Measurements from ENCODE around the gene PSMC4. TPM values are rescaled to one million over a fixed set of nuclear protein-coding genes. Genes with fewer than 3 reads are reported as not detected.

Gene PSMC4
- total and polyA plus RNA-seq, 2 donors: 71.6 to 79.3 TPM

- H3K27me3 ChIP-seq (ENCODE audit: control insufficient read depth in 2 of 2, insufficient read depth in 1 of 2, low read length in 1 of 2): no peaks in the 10 kb centered on the region
- H3K4me1 ChIP-seq (ENCODE audit: control insufficient read depth in 2 of 2, insufficient read depth in 2 of 2, low read length in 2 of 2): peaks cover 3 to 23% of the 10 kb centered on the region in 2 donors
- DNase-seq (ENCODE audit: low read depth in 6 of 9, low spot score in 9 of 9): no peak
- peak overlapping the region; percentile 92 to 95 for H3K27ac ChIP-seq (ENCODE audit: low read depth in 1 of 2, low read length in 1 of 2)
- no peaks in the 10 kb centered on the region for H3K9me3 ChIP-seq (ENCODE audit: control insufficient read depth in 2 of 2, insufficient read depth in 1 of 2, low read length in 1 of 2)
- peak overlapping the region; percentile 91 to 99 for H3K4me3 ChIP-seq (ENCODE audit: low read length in 2 of 2)
- 78% methylated on average over 13 of the region's 13 CpGs for WGBS
- H3K36me3 ChIP-seq (ENCODE audit: control insufficient read depth in 2 of 2, insufficient read depth in 2 of 2, low read length in 1 of 2): peaks cover 27 to 28% of the 10 kb centered on the region in 2 donors
These were observed 1.1 kb upstream of the PSMC4 start for GRCh38 chr19:39969681-39970424.

GRCh38 chr19:39970425-39970674 is 615 bp upstream of the PSMC4 start:
- WGBS: 7% methylated on average over 11 of the region's 11 CpGs
- H3K36me3 ChIP-seq (ENCODE audit: control insufficient read depth in 2 of 2, insufficient read depth in 2 of 2, low read length in 1 of 2): peaks cover 31 to 33% of the 10 kb centered on the region in 2 donors
- peak overlapping the region; percentile 91 to 99 for H3K4me3 ChIP-seq (ENCODE audit: low read length in 2 of 2)
- peak overlapping the region; percentile 92 to 95 for H3K27ac ChIP-seq (ENCODE audit: low read depth in 1 of 2, low read length in 1 of 2)
- H3K27me3 ChIP-seq (ENCODE audit: control insufficient read depth in 2 of 2, insufficient read depth in 1 of 2, low read length in 1 of 2): no peaks in the 10 kb centered on the region
- no peak for DNase-seq (ENCODE audit: low read depth in 6 of 9, low spot score in 9 of 9)
- peaks cover 3 to 23% of the 10 kb centered on the region in 2 donors for H3K4me1 ChIP-seq (ENCODE audit: control insufficient read depth in 2 of 2, insufficient read depth in 2 of 2, low read length in 2 of 2)
- H3K9me3 ChIP-seq (ENCODE audit: control insufficient read depth in 2 of 2, insufficient read depth in 1 of 2, low read length in 1 of 2): no peaks in the 10 kb centered on the region

GRCh38 chr19:39971380-39972035 is 543 bp downstream of the PSMC4 start:
- H3K4me1 ChIP-seq (ENCODE audit: control insufficient read depth in 2 of 2, insufficient read depth in 2 of 2, low read length in 2 of 2): peaks cover 3 to 23% of the 10 kb centered on the region in 2 donors
- H3K27me3 ChIP-seq (ENCODE audit: control insufficient read depth in 2 of 2, insufficient read depth in 1 of 2, low read length in 1 of 2): no peaks in the 10 kb centered on the region
- DNase-seq (ENCODE audit: low read depth in 6 of 9, low spot score in 9 of 9): peak in 1 of 9 donors; percentile 8
- WGBS: 7% methylated on average over 21 of the region's 21 CpGs
- H3K27ac ChIP-seq (ENCODE audit: low read depth in 1 of 2, low read length in 1 of 2): peak overlapping the region; percentile 72 to 86
- H3K36me3 ChIP-seq (ENCODE audit: control insufficient read depth in 2 of 2, insufficient read depth in 2 of 2, low read length in 1 of 2): peaks cover 33 to 37% of the 10 kb centered on the region in 2 donors
- H3K9me3 ChIP-seq (ENCODE audit: control insufficient read depth in 2 of 2, insufficient read depth in 1 of 2, low read length in 1 of 2): no peaks in the 10 kb centered on the region
- peak overlapping the region; percentile 91 to 99 for H3K4me3 ChIP-seq (ENCODE audit: low read length in 2 of 2)

- H3K4me3 ChIP-seq (ENCODE audit: low read length in 2 of 2): no peak overlapping the region
- DNase-seq (ENCODE audit: low read depth in 6 of 9, low spot score in 9 of 9): no peak
- H3K36me3 ChIP-seq (ENCODE audit: control insufficient read depth in 2 of 2, insufficient read depth in 2 of 2, low read length in 1 of 2): peaks cover 54 to 56% of the 10 kb centered on the region in 2 donors
- 95% methylated on average over 24 of the region's 24 CpGs for WGBS
- peaks cover 3 to 19% of the 10 kb centered on the region in 2 donors for H3K4me1 ChIP-seq (ENCODE audit: control insufficient read depth in 2 of 2, insufficient read depth in 2 of 2, low read length in 2 of 2)
- no peak overlapping the region for H3K27ac ChIP-seq (ENCODE audit: low read depth in 1 of 2, low read length in 1 of 2)
- H3K9me3 ChIP-seq (ENCODE audit: control insufficient read depth in 2 of 2, insufficient read depth in 1 of 2, low read length in 1 of 2): no peaks in the 10 kb centered on the region
- H3K27me3 ChIP-seq (ENCODE audit: control insufficient read depth in 2 of 2, insufficient read depth in 1 of 2, low read length in 1 of 2): no peaks in the 10 kb centered on the region
These were observed 3.6 kb downstream of the PSMC4 start for GRCh38 chr19:39974377-39975155.

GRCh38 chr19:39982883-39983282 is 11.9 kb downstream of the PSMC4 start:
- Histone ChIP-seq H3K9me3 (ENCODE audit: control insufficient read depth in 2 of 2, insufficient read depth in 1 of 2, low read length in 1 of 2) (peaks cover 0 to 3% of the 10 kb centered on the region in 2 donors), H3K27me3 (ENCODE audit: control insufficient read depth in 2 of 2, insufficient read depth in 1 of 2, low read length in 1 of 2) (no peaks in the 10 kb centered on the region), H3K36me3 (ENCODE audit: control insufficient read depth in 2 of 2, insufficient read depth in 2 of 2, low read length in 1 of 2) (peaks cover 37 to 40% of the 10 kb centered on the region in 2 donors), H3K4me1 (ENCODE audit: control insufficient read depth in 2 of 2, insufficient read depth in 2 of 2, low read length in 2 of 2) (no peaks in the 10 kb centered on the region), H3K4me3 (ENCODE audit: low read length in 2 of 2) (no peak overlapping the region), H3K27ac (ENCODE audit: low read depth in 1 of 2, low read length in 1 of 2) (no peak overlapping the region)
- WGBS: 100% methylated on average over 1 of the region's 1 CpG
- no peak for DNase-seq (ENCODE audit: low read depth in 6 of 9, low spot score in 9 of 9)

- Histone ChIP-seq H3K9me3 (ENCODE audit: control insufficient read depth in 2 of 2, insufficient read depth in 1 of 2, low read length in 1 of 2) (peaks cover 0 to 3% of the 10 kb centered on the region in 2 donors), H3K27ac (ENCODE audit: low read depth in 1 of 2, low read length in 1 of 2) (no peak overlapping the region), H3K36me3 (ENCODE audit: control insufficient read depth in 2 of 2, insufficient read depth in 2 of 2, low read length in 1 of 2) (peaks cover 29 to 31% of the 10 kb centered on the region in 2 donors), H3K4me1 (ENCODE audit: control insufficient read depth in 2 of 2, insufficient read depth in 2 of 2, low read length in 2 of 2) (no peaks in the 10 kb centered on the region), H3K4me3 (ENCODE audit: low read length in 2 of 2) (no peak overlapping the region), H3K27me3 (ENCODE audit: control insufficient read depth in 2 of 2, insufficient read depth in 1 of 2, low read length in 1 of 2) (no peaks in the 10 kb centered on the region)
- 86% methylated on average over 5 of the region's 5 CpGs for WGBS
- DNase-seq (ENCODE audit: low read depth in 6 of 9, low spot score in 9 of 9): no peak
These were observed 12.8 kb downstream of the PSMC4 start for GRCh38 chr19:39983695-39984300.

GRCh38 chr19:39986643-39987042 is 15.7 kb downstream of the PSMC4 start:
- no peaks in the 10 kb centered on the region for H3K27me3 ChIP-seq (ENCODE audit: control insufficient read depth in 2 of 2, insufficient read depth in 1 of 2, low read length in 1 of 2)
- no peak for DNase-seq (ENCODE audit: low read depth in 6 of 9, low spot score in 9 of 9)
- no peak overlapping the region for H3K4me3 ChIP-seq (ENCODE audit: low read length in 2 of 2)
- peaks cover 5 to 7% of the 10 kb centered on the region in 2 donors for H3K36me3 ChIP-seq (ENCODE audit: control insufficient read depth in 2 of 2, insufficient read depth in 2 of 2, low read length in 1 of 2)
- peaks cover 0 to 3% of the 10 kb centered on the region in 2 donors for H3K9me3 ChIP-seq (ENCODE audit: control insufficient read depth in 2 of 2, insufficient read depth in 1 of 2, low read length in 1 of 2)
- no peak overlapping the region for H3K27ac ChIP-seq (ENCODE audit: low read depth in 1 of 2, low read length in 1 of 2)
- H3K4me1 ChIP-seq (ENCODE audit: control insufficient read depth in 2 of 2, insufficient read depth in 2 of 2, low read length in 2 of 2): no peaks in the 10 kb centered on the region

- Histone ChIP-seq H3K27me3 (ENCODE audit: control insufficient read depth in 2 of 2, insufficient read depth in 1 of 2, low read length in 1 of 2) (no peaks in the 10 kb centered on the region), H3K27ac (ENCODE audit: low read depth in 1 of 2, low read length in 1 of 2) (no peak overlapping the region), H3K4me1 (ENCODE audit: control insufficient read depth in 2 of 2, insufficient read depth in 2 of 2, low read length in 2 of 2) (no peaks in the 10 kb centered on the region), H3K36me3 (ENCODE audit: control insufficient read depth in 2 of 2, insufficient read depth in 2 of 2, low read length in 1 of 2) (peaks cover 0 to 4% of the 10 kb centered on the region in 2 donors), H3K4me3 (ENCODE audit: low read length in 2 of 2) (no peak overlapping the region), H3K9me3 (ENCODE audit: control insufficient read depth in 2 of 2, insufficient read depth in 1 of 2, low read length in 1 of 2) (peaks cover 0 to 3% of the 10 kb centered on the region in 2 donors)
- DNase-seq (ENCODE audit: low read depth in 6 of 9, low spot score in 9 of 9): no peak
These were observed 16.2 kb downstream of the PSMC4 start for GRCh38 chr19:39987167-39987566.

All from thymus (tissue), 11 donors.